ENCODE measurements around the gene PLAAT4. TPM values are rescaled to one million over a fixed set of nuclear protein-coding genes. Genes with fewer than 3 reads are reported as not detected.
A peak's percentile ranks its signal among the peaks of the same experiment; 100 is the strongest.

Gene PLAAT4
- total RNA-seq (ENCODE audit: unreplicated experiment), result not detected
- long read RNA-seq, result 0 reads

GRCh38 chr11:63536669-63537292 lies at the start of gene PLAAT4:
TSS of gene PLAAT4 (plus strand) at chr11:63536808. CDS start at chr11:63536869, 61 bp downstream.
- H3K36me3 Mint-ChIP-seq (ENCODE audit: unreplicated experiment), result no peaks in the 10 kb centered on the region
- H3K4me1 Mint-ChIP-seq (ENCODE audit: low read depth, unreplicated experiment), result peaks cover 24% of the 10 kb centered on the region
- H3K27me3 Mint-ChIP-seq (ENCODE audit: unreplicated experiment), result peaks cover 6% of the 10 kb centered on the region
- H3K27ac Mint-ChIP-seq (ENCODE audit: unreplicated experiment), result peak within 1 kb of the TSS; percentile 14
- no peak for DNase-seq
- no peaks in the 10 kb centered on the region for H3K9me3 Mint-ChIP-seq (ENCODE audit: unreplicated experiment)
- no peak for TF ChIP-seq CTCF (IDR thresholded peaks at IDR 0.05; ENCODE audit: partially characterized antibody, unreplicated experiment)
- peak within 1 kb of the TSS; percentile 12 for H3K4me3 Mint-ChIP-seq (ENCODE audit: unreplicated experiment)

GRCh38 chr11:63488789-63489188 lies 47.8 kb upstream of the PLAAT4 start:
- DNase-seq, result no peak
- TF ChIP-seq CTCF (IDR thresholded peaks at IDR 0.05; ENCODE audit: partially characterized antibody, unreplicated experiment), result no peak

GRCh38 chr11:63489879-63490278 lies 46.7 kb upstream of the PLAAT4 start:
- peak overlapping the region; percentile 99 for H3K27ac Mint-ChIP-seq (ENCODE audit: unreplicated experiment)
- peaks cover 12% of the 10 kb centered on the region for H3K36me3 Mint-ChIP-seq (ENCODE audit: unreplicated experiment)

More at GRCh38 chr11:63488789-63489188, 47.8 kb upstream of the PLAAT4 start:
- no peak overlapping the region for H3K4me3 Mint-ChIP-seq (ENCODE audit: unreplicated experiment)
- peaks cover 15% of the 10 kb centered on the region for H3K27me3 Mint-ChIP-seq (ENCODE audit: unreplicated experiment)
- H3K36me3 Mint-ChIP-seq (ENCODE audit: unreplicated experiment), result peaks cover 12% of the 10 kb centered on the region
- H3K27ac Mint-ChIP-seq (ENCODE audit: unreplicated experiment), result peak overlapping the region; percentile 99
- H3K9me3 Mint-ChIP-seq (ENCODE audit: unreplicated experiment), result peaks cover 11% of the 10 kb centered on the region
- peaks cover 31% of the 10 kb centered on the region for H3K4me1 Mint-ChIP-seq (ENCODE audit: low read depth, unreplicated experiment)

GRCh38 chr11:63490551-63491239 lies 45.9 kb upstream of the PLAAT4 start, which contains the start of gene PLAAT5:
TSS of gene PLAAT5 (minus strand) at chr11:63491167. CDS start at chr11:63491034, 133 bp downstream.
- H3K27me3 Mint-ChIP-seq (ENCODE audit: unreplicated experiment), result peaks cover 15% of the 10 kb centered on the region
- H3K27ac Mint-ChIP-seq (ENCODE audit: unreplicated experiment), result peak within 1 kb of the TSS; percentile 99
- peaks cover 11% of the 10 kb centered on the region for H3K9me3 Mint-ChIP-seq (ENCODE audit: unreplicated experiment)
- peak within 1 kb of the TSS; percentile 91 for H3K4me3 Mint-ChIP-seq (ENCODE audit: unreplicated experiment)
- no peak for TF ChIP-seq CTCF (IDR thresholded peaks at IDR 0.05; ENCODE audit: partially characterized antibody, unreplicated experiment)
- H3K36me3 Mint-ChIP-seq (ENCODE audit: unreplicated experiment), result peaks cover 8% of the 10 kb centered on the region
- peaks cover 31% of the 10 kb centered on the region for H3K4me1 Mint-ChIP-seq (ENCODE audit: low read depth, unreplicated experiment)
- peak; percentile 59 for DNase-seq

More at GRCh38 chr11:63489879-63490278, 46.7 kb upstream of the PLAAT4 start:
- Mint-ChIP-seq H3K27me3 (ENCODE audit: unreplicated experiment) (peaks cover 15% of the 10 kb centered on the region), H3K9me3 (ENCODE audit: unreplicated experiment) (peaks cover 11% of the 10 kb centered on the region), H3K4me3 (ENCODE audit: unreplicated experiment) (peak overlapping the region; percentile 85), H3K4me1 (ENCODE audit: low read depth, unreplicated experiment) (peaks cover 31% of the 10 kb centered on the region)
- DNase-seq, result peak; percentile 67
- TF ChIP-seq CTCF (IDR thresholded peaks at IDR 0.05; ENCODE audit: partially characterized antibody, unreplicated experiment), result peak; percentile 52

GRCh38 chr11:63491240-63491587 lies 45.4 kb upstream of the PLAAT4 start:
- Mint-ChIP-seq H3K36me3 (ENCODE audit: unreplicated experiment) (peaks cover 3% of the 10 kb centered on the region), H3K9me3 (ENCODE audit: unreplicated experiment) (peaks cover 11% of the 10 kb centered on the region), H3K4me3 (ENCODE audit: unreplicated experiment) (peak overlapping the region; percentile 91), H3K4me1 (ENCODE audit: low read depth, unreplicated experiment) (peaks cover 31% of the 10 kb centered on the region), H3K27me3 (ENCODE audit: unreplicated experiment) (peaks cover 15% of the 10 kb centered on the region), H3K27ac (ENCODE audit: unreplicated experiment) (peak overlapping the region; percentile 92)
- TF ChIP-seq CTCF (IDR thresholded peaks at IDR 0.05; ENCODE audit: partially characterized antibody, unreplicated experiment), result no peak
- DNase-seq, result no peak

Measured in glutamatergic neuron (in vitro differentiated cells).